T-helper 1 cell treated with Interleukin-12 subunit alpha and Interleukin-12 subunit beta and Interleukin-4 antibody, amounts not matched to agents 30 μg/mL and 1 μg/mL, for 36 hours (primary cell): ENCODE measurements around the gene BBOF1.

Source experiments
- H3K27ac Mint-ChIP-seq: one replicate; pipeline ENCODE4 v1.8.0; 2021; ENCODE audit warnings: mild to moderate bottlenecking, mixed read lengths
- H3K27me3 Mint-ChIP-seq: one replicate; pipeline ENCODE4 v1.8.0; 2021; ENCODE audit warnings: low read depth, mixed read lengths
- H3K36me3 Mint-ChIP-seq: one replicate; pipeline ENCODE4 v1.8.0; 2021; ENCODE audit warnings: low read depth, mixed read lengths
- H3K4me1 Mint-ChIP-seq: one replicate; pipeline ENCODE4 v1.8.0; 2021; ENCODE audit warnings: low read depth, mixed read lengths
- H3K4me3 Mint-ChIP-seq: one replicate; pipeline ENCODE4 v1.8.0; 2021; ENCODE audit warnings: mild to moderate bottlenecking, moderate library complexity, mixed read lengths
- H3K9me3 Mint-ChIP-seq: one replicate; pipeline ENCODE4 v1.8.0; 2021; ENCODE audit warnings: mixed read lengths

Gene BBOF1

GRCh38 chr14:74008843-74009499 is 10.2 kb upstream of the BBOF1 start:
- Mint-ChIP-seq H3K36me3 (peaks cover 5% of the 10 kb centered on the region), H3K27ac (no peak overlapping the region), H3K9me3 (no peaks in the 10 kb centered on the region), H3K4me3 (no peak overlapping the region), H3K27me3 (no peaks in the 10 kb centered on the region), H3K4me1 (no peaks in the 10 kb centered on the region)

- no peak overlapping the region for H3K27ac Mint-ChIP-seq
- peaks cover 11% of the 10 kb centered on the region for H3K4me1 Mint-ChIP-seq
- no peak overlapping the region for H3K4me3 Mint-ChIP-seq
These were observed 4.8 kb upstream of the BBOF1 start for GRCh38 chr14:74014299-74014698.

GRCh38 chr14:74015176-74015575 is 4.0 kb upstream of the BBOF1 start:
- peaks cover 12% of the 10 kb centered on the region for H3K4me1 Mint-ChIP-seq
- H3K4me3 Mint-ChIP-seq = no peak overlapping the region
- no peak overlapping the region for H3K27ac Mint-ChIP-seq
- H3K36me3 Mint-ChIP-seq = peaks cover 5% of the 10 kb centered on the region
- no peaks in the 10 kb centered on the region for H3K9me3 Mint-ChIP-seq
- H3K27me3 Mint-ChIP-seq = no peaks in the 10 kb centered on the region

More at GRCh38 chr14:74014299-74014698, 4.8 kb upstream of the BBOF1 start:
- Mint-ChIP-seq H3K27me3 (no peaks in the 10 kb centered on the region), H3K36me3 (peaks cover 5% of the 10 kb centered on the region), H3K9me3 (no peaks in the 10 kb centered on the region)

GRCh38 chr14:74015963-74016362 is 3.2 kb upstream of the BBOF1 start:
- H3K9me3 Mint-ChIP-seq = no peaks in the 10 kb centered on the region
- H3K27ac Mint-ChIP-seq = no peak overlapping the region
- H3K4me3 Mint-ChIP-seq = no peak overlapping the region
- peaks cover 3% of the 10 kb centered on the region for H3K36me3 Mint-ChIP-seq
- H3K4me1 Mint-ChIP-seq = peaks cover 12% of the 10 kb centered on the region
- no peaks in the 10 kb centered on the region for H3K27me3 Mint-ChIP-seq

- peak overlapping the region; percentile 95 for H3K27ac Mint-ChIP-seq
- H3K4me3 Mint-ChIP-seq = peak overlapping the region; percentile 91
- no peaks in the 10 kb centered on the region for H3K27me3 Mint-ChIP-seq
- no peaks in the 10 kb centered on the region for H3K9me3 Mint-ChIP-seq
- peaks cover 12% of the 10 kb centered on the region for H3K4me1 Mint-ChIP-seq
- H3K36me3 Mint-ChIP-seq = no peaks in the 10 kb centered on the region
These were observed 969 bp upstream of the BBOF1 start for GRCh38 chr14:74018174-74018585.

GRCh38 chr14:74019408-74020137 is 424 bp downstream of the BBOF1 start:
- peak overlapping the region; percentile 89 for H3K27ac Mint-ChIP-seq
- H3K9me3 Mint-ChIP-seq = no peaks in the 10 kb centered on the region
- H3K4me3 Mint-ChIP-seq = peak overlapping the region; percentile 92
- H3K27me3 Mint-ChIP-seq = no peaks in the 10 kb centered on the region
- H3K4me1 Mint-ChIP-seq = peaks cover 12% of the 10 kb centered on the region
- no peaks in the 10 kb centered on the region for H3K36me3 Mint-ChIP-seq

- Mint-ChIP-seq H3K4me3 (no peak overlapping the region), H3K4me1 (peaks cover 7% of the 10 kb centered on the region), H3K9me3 (no peaks in the 10 kb centered on the region)
These were observed 3.2 kb downstream of the BBOF1 start for GRCh38 chr14:74022346-74022745.

GRCh38 chr14:74029136-74029535 is 10.0 kb downstream of the BBOF1 start:
- Mint-ChIP-seq H3K27ac (no peak overlapping the region), H3K27me3 (no peaks in the 10 kb centered on the region), H3K9me3 (no peaks in the 10 kb centered on the region), H3K4me3 (no peak overlapping the region), H3K36me3 (no peaks in the 10 kb centered on the region), H3K4me1 (no peaks in the 10 kb centered on the region)

More at GRCh38 chr14:74022346-74022745, 3.2 kb downstream of the BBOF1 start:
- no peaks in the 10 kb centered on the region for H3K27me3 Mint-ChIP-seq
- H3K36me3 Mint-ChIP-seq = no peaks in the 10 kb centered on the region
- no peak overlapping the region for H3K27ac Mint-ChIP-seq

GRCh38 chr14:74034572-74034971 is 15.4 kb downstream of the BBOF1 start:
- Mint-ChIP-seq H3K9me3 (no peaks in the 10 kb centered on the region), H3K27me3 (no peaks in the 10 kb centered on the region), H3K27ac (no peak overlapping the region), H3K4me3 (no peak overlapping the region), H3K4me1 (no peaks in the 10 kb centered on the region), H3K36me3 (no peaks in the 10 kb centered on the region)

GRCh38 chr14:74035556-74035955 is 16.4 kb downstream of the BBOF1 start:
- H3K36me3 Mint-ChIP-seq = no peaks in the 10 kb centered on the region
- H3K9me3 Mint-ChIP-seq = no peaks in the 10 kb centered on the region
- H3K27ac Mint-ChIP-seq = no peak overlapping the region
- H3K4me1 Mint-ChIP-seq = no peaks in the 10 kb centered on the region
- no peak overlapping the region for H3K4me3 Mint-ChIP-seq
- no peaks in the 10 kb centered on the region for H3K27me3 Mint-ChIP-seq

- Mint-ChIP-seq H3K4me3 (no peak overlapping the region), H3K27ac (no peak overlapping the region), H3K9me3 (no peaks in the 10 kb centered on the region), H3K27me3 (no peaks in the 10 kb centered on the region), H3K4me1 (no peaks in the 10 kb centered on the region), H3K36me3 (no peaks in the 10 kb centered on the region)
These were observed 19.1 kb downstream of the BBOF1 start for GRCh38 chr14:74038020-74038859.

- H3K4me3 Mint-ChIP-seq = no peak overlapping the region
- H3K27ac Mint-ChIP-seq = no peak overlapping the region
- no peaks in the 10 kb centered on the region for H3K9me3 Mint-ChIP-seq
- H3K4me1 Mint-ChIP-seq = no peaks in the 10 kb centered on the region
- H3K36me3 Mint-ChIP-seq = no peaks in the 10 kb centered on the region
- H3K27me3 Mint-ChIP-seq = peaks cover 8% of the 10 kb centered on the region
These were observed 23.1 kb downstream of the BBOF1 start for GRCh38 chr14:74042296-74042695.

- Mint-ChIP-seq H3K4me1 (peaks cover 2% of the 10 kb centered on the region), H3K27me3 (peaks cover 11% of the 10 kb centered on the region)
These were observed 26.4 kb downstream of the BBOF1 start for GRCh38 chr14:74045522-74045921.

GRCh38 chr14:74048281-74048680 is 29.1 kb downstream of the BBOF1 start:
- Mint-ChIP-seq H3K36me3 (no peaks in the 10 kb centered on the region), H3K27ac (no peak overlapping the region), H3K9me3 (no peaks in the 10 kb centered on the region), H3K4me3 (no peak overlapping the region), H3K27me3 (peaks cover 11% of the 10 kb centered on the region), H3K4me1 (peaks cover 2% of the 10 kb centered on the region)

More at GRCh38 chr14:74045522-74045921, 26.4 kb downstream of the BBOF1 start:
- Mint-ChIP-seq H3K4me3 (no peak overlapping the region), H3K36me3 (no peaks in the 10 kb centered on the region), H3K9me3 (no peaks in the 10 kb centered on the region), H3K27ac (no peak overlapping the region)
